Measurements from ENCODE around the gene TMEM219. TPM values are rescaled to one million over a fixed set of nuclear protein-coding genes. Genes with fewer than 3 reads are reported as not detected.
"Not testable (repeated sequence)": the region's sequence is repeated elsewhere in the genome, so short reads cannot be mapped to it uniquely, and the experiment has no call there.

Gene TMEM219
- total and polyA plus RNA-seq, 8 donors: 58.3 to 114 (median 72.9) TPM

DNA sequence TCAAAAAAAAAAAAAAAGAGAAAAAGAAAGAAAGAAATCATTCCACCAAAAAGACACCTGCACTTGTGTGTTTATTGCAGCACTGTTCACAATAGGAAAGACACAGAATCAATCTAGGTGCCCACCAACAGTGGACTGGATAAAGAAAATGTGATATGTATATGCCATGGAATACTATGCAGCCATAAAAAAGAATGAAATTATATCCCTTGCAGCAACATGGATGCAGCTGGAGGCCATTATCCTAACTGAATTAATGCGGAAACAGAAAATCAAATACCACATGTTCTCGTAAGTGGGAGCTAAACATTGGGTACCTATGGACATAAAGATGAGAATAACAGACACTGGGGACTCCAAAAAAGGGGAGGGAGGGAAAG lies 55.4 kb downstream of the TMEM219 start:
- FAIRE-seq: no peak
- no peak for ATAC-seq
- intact Hi-C loops (cut with DNase I): no loop called here

GRCh38 chr16:30017937-30018336 lies 56.1 kb downstream of the TMEM219 start:
- intact Hi-C loops (cut with DNase I); H3K4me1 ChIP-seq; ATAC-seq; FAIRE-seq; DNase-seq; H3K9me3 ChIP-seq; H3K36me3 ChIP-seq; H3K27me3 ChIP-seq; H3K4me3 ChIP-seq; H3K27ac ChIP-seq: not testable (repeated sequence)
- 73 to 82% methylated on average over 4 of the region's 4 CpGs for WGBS, 2 donors

More for the DNA sequence above, 55.4 kb downstream of the TMEM219 start:
- no peaks in the 10 kb centered on the region for H3K9me3 ChIP-seq
- no peak overlapping the region for H3K27ac ChIP-seq
- WGBS, 2 donors: 92 to 100% methylated on average over 2 of the region's 2 CpGs
- H3K4me1 ChIP-seq: no peaks in the 10 kb centered on the region
- H3K4me3 ChIP-seq: no peak overlapping the region
- no peaks in the 10 kb centered on the region for H3K27me3 ChIP-seq
- no peak for DNase-seq
- H3K36me3 ChIP-seq: no peaks in the 10 kb centered on the region
- no peak for TF ChIP-seq CTCF (IDR thresholded peaks at IDR 0.05)

DNA sequence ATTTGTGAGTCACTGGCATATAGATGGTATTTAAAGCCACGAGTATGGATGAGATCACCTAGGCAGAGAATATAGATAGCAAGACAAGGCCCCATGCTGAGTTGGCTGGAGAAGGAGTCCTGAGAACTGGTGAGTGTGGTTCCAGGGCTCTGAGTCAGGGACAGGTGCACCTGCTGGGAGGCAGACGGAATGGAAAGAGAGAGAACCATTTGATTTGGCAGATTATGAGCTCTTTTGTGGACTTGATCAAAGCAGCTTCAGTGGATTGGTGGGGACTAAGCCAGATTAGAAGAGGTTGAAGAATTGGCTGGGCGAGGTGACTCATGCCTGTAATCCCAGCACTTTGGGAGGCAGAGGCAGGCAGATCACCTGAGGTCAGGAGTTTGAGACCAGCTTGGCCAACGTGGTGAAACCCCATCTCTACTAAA lies 56.9 kb downstream of the TMEM219 start:
- no peaks in the 10 kb centered on the region for H3K4me1 ChIP-seq
- no peak for DNase-seq
- no peak for TF ChIP-seq CTCF (IDR thresholded peaks at IDR 0.05)
- H3K9me3 ChIP-seq: no peaks in the 10 kb centered on the region
- no peak for FAIRE-seq
- H3K27ac ChIP-seq: no peak overlapping the region
- H3K4me3 ChIP-seq: no peak overlapping the region
- intact Hi-C loops (cut with DNase I): no loop called here
- H3K27me3 ChIP-seq: no peaks in the 10 kb centered on the region
- no peak for ATAC-seq
- WGBS, 2 donors: 47 to 52% methylated on average over 4 of the region's 4 CpGs
- no peaks in the 10 kb centered on the region for H3K36me3 ChIP-seq

Other genes with a start within 250 kb of the TMEM219 start
- gene C16orf54, start 216.1 kb upstream of the TMEM219 start, total RNA-seq: 1 to 10 TPM in 2 of 6 donors, under 1 TPM in 3, not detected in 1; 0.24 to 1.5 (median 0.61) TPM
- under 1 TPM; 0.23 to 0.26 TPM for gene C16orf54, start 216.1 kb upstream of the TMEM219 start, polyA plus RNA-seq
- gene ZG16, start 183.8 kb upstream of the TMEM219 start, total RNA-seq: 1 to 10 TPM in 3 of 6 donors, under 1 TPM in 3; 0.06 to 3.1 (median 1.1) TPM
- 1 to 10 TPM in 1 of 2 donors, under 1 TPM in 1; 0.52 to 2.4 TPM for gene ZG16, start 183.8 kb upstream of the TMEM219 start, polyA plus RNA-seq
- 10 to 100 TPM in 4 of 6 donors, 1 to 10 TPM in 2; 7.7 to 17.4 (median 11.0) TPM for gene KIF22, start 171.3 kb upstream of the TMEM219 start, total RNA-seq
- 10 to 100 TPM; 43.1 to 51.2 TPM for gene KIF22, start 171.3 kb upstream of the TMEM219 start, polyA plus RNA-seq
- 100 to 1,000 TPM in 1 of 6 donors, 10 to 100 TPM in 5; 84.8 to 122 (median 96.2) TPM for gene MAZ, start 155.6 kb upstream of the TMEM219 start, total RNA-seq
- 100 to 1,000 TPM in 1 of 2 donors, 10 to 100 TPM in 1; 94.1 to 107 TPM for gene MAZ, start 155.6 kb upstream of the TMEM219 start, polyA plus RNA-seq
- gene PRRT2, start 149.9 kb upstream of the TMEM219 start, total RNA-seq: 1 to 10 TPM in 1 of 6 donors, under 1 TPM in 5; 0.35 to 1.2 (median 0.45) TPM
- gene PRRT2, start 149.9 kb upstream of the TMEM219 start, polyA plus RNA-seq: 1 to 10 TPM; 2.6 to 3.2 TPM
- gene PAGR1, start 145.9 kb upstream of the TMEM219 start, total RNA-seq: 10 to 100 TPM in 3 of 6 donors, 1 to 10 TPM in 3; 8.1 to 14.5 (median 10.4) TPM
- gene PAGR1, start 145.9 kb upstream of the TMEM219 start, polyA plus RNA-seq: 10 to 100 TPM; 34.5 to 34.7 TPM
- gene MVP, start 141.6 kb upstream of the TMEM219 start, total RNA-seq: 100 to 1,000 TPM in 2 of 6 donors, 10 to 100 TPM in 4; 58.8 to 123 (median 77.5) TPM
- gene MVP, start 141.6 kb upstream of the TMEM219 start, polyA plus RNA-seq: 100 to 1,000 TPM; 119 to 179 TPM
- gene CDIPT, start 98.9 kb upstream of the TMEM219 start, total RNA-seq: 10 to 100 TPM; 31.9 to 50.9 (median 37.3) TPM
- gene CDIPT, start 98.9 kb upstream of the TMEM219 start, polyA plus RNA-seq: 10 to 100 TPM; 52.7 to 69.8 TPM
- gene SEZ6L2, start 62.5 kb upstream of the TMEM219 start, total RNA-seq: 10 to 100 TPM; 14.7 to 29.4 (median 18.3) TPM
- 10 to 100 TPM; 12.6 to 38.8 TPM for gene SEZ6L2, start 62.5 kb upstream of the TMEM219 start, polyA plus RNA-seq
- 10 to 100 TPM in 1 of 6 donors, 1 to 10 TPM in 5; 3.8 to 11.2 (median 7.1) TPM for gene ASPHD1, start 61.6 kb upstream of the TMEM219 start, total RNA-seq
- 10 to 100 TPM; 11.9 to 21.2 TPM for gene ASPHD1, start 61.6 kb upstream of the TMEM219 start, polyA plus RNA-seq
- 10 to 100 TPM in 1 of 6 donors, 1 to 10 TPM in 5; 7.7 to 15.8 (median 9.0) TPM for gene KCTD13, start 35.9 kb upstream of the TMEM219 start, total RNA-seq
- gene KCTD13, start 35.9 kb upstream of the TMEM219 start, polyA plus RNA-seq: 10 to 100 TPM; 19.3 to 20.5 TPM
- 10 to 100 TPM; 13.5 to 26.1 (median 16.1) TPM for gene TAOK2, start 11.8 kb downstream of the TMEM219 start, total RNA-seq
- gene TAOK2, start 11.8 kb downstream of the TMEM219 start, polyA plus RNA-seq: 10 to 100 TPM; 28.7 to 41.1 TPM
- 1 to 10 TPM; 4.4 to 9.5 (median 6.2) TPM for gene HIRIP3, start 33.5 kb downstream of the TMEM219 start, total RNA-seq
- gene HIRIP3, start 33.5 kb downstream of the TMEM219 start, polyA plus RNA-seq: 10 to 100 TPM in 1 of 2 donors, 1 to 10 TPM in 1; 9.5 to 16.8 TPM
- gene INO80E, start 34.2 kb downstream of the TMEM219 start, total RNA-seq: 10 to 100 TPM; 24.0 to 46.8 (median 30.1) TPM
- 100 to 1,000 TPM in 1 of 2 donors, 10 to 100 TPM in 1; 51.0 to 113 TPM for gene INO80E, start 34.2 kb downstream of the TMEM219 start, polyA plus RNA-seq
- gene DOC2A, start 48.9 kb downstream of the TMEM219 start, total RNA-seq: 1 to 10 TPM in 1 of 6 donors, under 1 TPM in 5; 0.19 to 1.9 (median 0.40) TPM
- gene DOC2A, start 48.9 kb downstream of the TMEM219 start, polyA plus RNA-seq: 1 to 10 TPM; 2.6 to 4.4 TPM
- not detected for gene C16orf92, start 61.1 kb downstream of the TMEM219 start, total RNA-seq
- not detected for gene C16orf92, start 61.1 kb downstream of the TMEM219 start, polyA plus RNA-seq
- under 1 TPM in 3 of 6 donors, not detected in 3; 0.20 to 0.28 (median 0.24) TPM for gene TLCD3B, start 69.2 kb downstream of the TMEM219 start, total RNA-seq
- gene TLCD3B, start 69.2 kb downstream of the TMEM219 start, polyA plus RNA-seq: 1 to 10 TPM in 1 of 2 donors, under 1 TPM in 1; 0.95 to 2.1 TPM
- 100 to 1,000 TPM; 234 to 425 (median 329) TPM for gene ALDOA, start 103.7 kb downstream of the TMEM219 start, total RNA-seq
- gene ALDOA, start 103.7 kb downstream of the TMEM219 start, polyA plus RNA-seq: 100 to 1,000 TPM; 304 to 349 TPM
- gene PPP4C, start 113.9 kb downstream of the TMEM219 start, total RNA-seq: 10 to 100 TPM; 21.7 to 43.2 (median 27.1) TPM
- 10 to 100 TPM; 47.2 to 53.7 TPM for gene PPP4C, start 113.9 kb downstream of the TMEM219 start, polyA plus RNA-seq
- 1 to 10 TPM; 1.3 to 3.0 (median 1.7) TPM for gene TBX6, start 129.8 kb downstream of the TMEM219 start, total RNA-seq
- 1 to 10 TPM; 2.3 to 3.6 TPM for gene TBX6, start 129.8 kb downstream of the TMEM219 start, polyA plus RNA-seq
- gene YPEL3, start 134.1 kb downstream of the TMEM219 start, total RNA-seq: 10 to 100 TPM; 18.6 to 57.1 (median 35.5) TPM
- gene YPEL3, start 134.1 kb downstream of the TMEM219 start, polyA plus RNA-seq: 100 to 1,000 TPM; 127 to 134 TPM
- gene GDPD3, start 151.5 kb downstream of the TMEM219 start, total RNA-seq: 1 to 10 TPM in 4 of 6 donors, under 1 TPM in 2; 0.41 to 3.5 (median 1.3) TPM
- 1 to 10 TPM; 3.6 to 7.4 TPM for gene GDPD3, start 151.5 kb downstream of the TMEM219 start, polyA plus RNA-seq
- 10 to 100 TPM; 19.8 to 34.1 (median 22.8) TPM for gene MAPK3, start 161.1 kb downstream of the TMEM219 start, total RNA-seq
- gene MAPK3, start 161.1 kb downstream of the TMEM219 start, polyA plus RNA-seq: 10 to 100 TPM; 24.4 to 38.2 TPM
- 10 to 100 TPM in 3 of 6 donors, 1 to 10 TPM in 3; 2.1 to 26.4 (median 9.7) TPM for gene CORO1A, start 221.5 kb downstream of the TMEM219 start, total RNA-seq
- gene CORO1A, start 221.5 kb downstream of the TMEM219 start, polyA plus RNA-seq: 10 to 100 TPM; 12.2 to 14.9 TPM
- gene BOLA2B, start 231.6 kb downstream of the TMEM219 start, total RNA-seq: 10 to 100 TPM; 17.3 to 39.1 (median 30.6) TPM
- gene BOLA2B, start 231.6 kb downstream of the TMEM219 start, polyA plus RNA-seq: 100 to 1,000 TPM in 1 of 2 donors, 10 to 100 TPM in 1; 77.2 to 138 TPM
- gene SLX1A, start 231.8 kb downstream of the TMEM219 start, total RNA-seq: 10 to 100 TPM in 4 of 6 donors, 1 to 10 TPM in 2; 9.0 to 25.0 (median 14.0) TPM
- 10 to 100 TPM; 61.8 to 63.8 TPM for gene SLX1A, start 231.8 kb downstream of the TMEM219 start, polyA plus RNA-seq
- gene SULT1A3, start 237.2 kb downstream of the TMEM219 start, total RNA-seq: 10 to 100 TPM in 1 of 6 donors, 1 to 10 TPM in 5; 1.0 to 14.7 (median 4.8) TPM
- 100 to 1,000 TPM in 1 of 2 donors, 10 to 100 TPM in 1; 64.5 to 106 TPM for gene SULT1A3, start 237.2 kb downstream of the TMEM219 start, polyA plus RNA-seq

All from pancreas (tissue), 10 donors.